Nasal cavity respiratory epithelium epithelial cell of viscerocranial mucosa (primary cell): ENCODE data around the gene KCNH4. TPM values are rescaled to one million over a fixed set of nuclear protein-coding genes. Genes with fewer than 3 reads are reported as not detected.

ENCODE experiments used
- total RNA-seq: library from RNA; depleted of rRNA; stranded (reverse); fragments of >200 nt; gene quantifications from 2 replicates; pipeline ENCODE4 v1.2.3, GENCODE V29; 2014

Gene KCNH4
- total RNA-seq = not detected in 2 replicates

DNA sequence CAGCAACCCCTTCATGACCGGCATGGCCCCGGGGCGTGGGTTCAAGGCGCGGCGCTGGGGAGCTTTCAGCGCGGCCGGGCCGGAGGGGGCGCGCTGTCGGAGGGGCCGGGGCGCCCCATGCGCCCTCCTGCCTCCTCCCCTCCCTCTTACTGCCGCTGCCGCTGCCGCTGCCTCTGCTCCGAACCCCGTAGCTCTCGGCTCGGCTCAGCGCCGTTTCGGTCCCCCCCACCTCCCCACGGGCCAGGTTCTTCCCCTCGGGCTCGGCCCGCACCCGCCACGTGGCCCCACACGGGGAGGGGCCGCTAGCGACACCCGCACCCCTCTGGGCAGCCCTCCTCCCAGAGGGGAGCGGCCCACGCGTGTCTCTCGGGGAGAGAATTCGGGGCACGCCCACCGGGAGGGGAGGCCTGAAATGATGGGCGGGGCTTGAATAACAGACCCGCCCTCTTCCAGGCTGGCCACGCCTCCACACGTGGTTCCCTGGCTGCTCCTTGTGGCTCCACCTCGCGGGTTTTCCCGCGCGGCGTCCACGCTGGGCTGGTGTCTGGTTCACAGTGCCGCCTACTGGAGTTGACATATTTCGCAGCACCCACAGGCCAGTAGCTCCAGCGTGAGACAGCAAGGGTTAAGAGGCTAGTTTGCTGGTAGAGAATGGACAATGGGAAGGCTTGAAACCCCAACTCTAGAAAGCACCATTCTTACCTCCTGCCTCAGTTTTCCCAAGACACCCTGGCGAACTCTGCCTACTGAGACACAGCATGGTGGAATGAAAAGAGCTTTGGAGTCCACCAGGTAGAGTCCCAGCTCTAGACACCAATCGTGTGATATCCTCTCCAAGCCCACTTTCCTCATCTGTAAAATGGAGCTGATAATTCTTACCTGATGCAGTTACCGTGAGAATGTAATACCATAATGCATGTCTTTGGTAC, at the start of gene KCNH4:
TSS of gene KCNH4 (minus strand) at position 221 of the 929 bp plus-strand sequence. CDS start at position 24, 197 bp downstream.

DNA sequence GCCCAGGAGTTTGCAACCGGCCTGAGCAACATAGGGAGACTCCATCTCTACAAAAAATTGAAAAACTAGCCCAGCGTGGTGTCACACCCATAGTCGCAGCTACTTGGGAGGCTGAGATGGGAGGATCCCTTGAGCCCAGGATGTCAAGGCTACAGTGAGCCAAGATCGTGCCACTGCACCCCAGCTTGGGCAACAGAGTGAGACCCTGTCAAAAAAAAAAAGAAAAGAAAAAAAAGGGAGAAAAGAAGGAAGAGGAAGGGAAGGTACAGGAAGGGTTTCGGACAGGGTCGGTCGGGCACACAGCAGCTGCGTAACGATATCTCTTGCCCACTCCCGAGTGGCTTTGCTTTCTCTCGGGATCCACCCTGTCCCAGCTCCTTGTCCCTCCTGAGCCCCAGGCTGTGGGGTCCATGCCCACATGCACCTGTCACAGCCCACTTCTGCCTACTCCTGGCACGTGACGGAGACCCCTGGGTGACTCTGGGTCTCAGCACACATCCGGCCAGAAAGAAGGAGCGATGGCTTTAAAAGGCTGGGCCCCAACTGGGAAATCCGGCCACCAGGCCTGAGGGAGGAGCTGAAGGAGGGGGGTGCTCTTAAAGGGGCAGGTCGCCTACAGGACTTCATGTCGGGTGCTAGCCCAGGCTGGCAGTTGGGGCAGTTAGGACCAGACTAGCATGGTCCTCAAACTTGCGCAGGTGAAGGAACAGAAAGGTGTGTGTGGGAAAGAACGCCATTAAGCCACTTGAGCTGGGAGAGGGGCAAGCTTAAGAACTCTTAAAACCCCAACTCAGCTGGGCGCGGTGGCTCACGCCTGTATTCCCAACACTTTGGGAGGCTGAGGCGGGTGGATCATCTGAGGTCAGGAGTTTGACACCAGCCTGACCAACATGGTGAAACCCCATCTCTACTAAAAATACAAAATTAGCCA, 13.3 kb upstream of the KCNH4 start, which contains the start of gene GHDC:
TSS of gene GHDC (minus strand) at position 526 of the 931 bp plus-strand sequence. CDS start 913 bp downstream, outside the sequence.

DNA sequence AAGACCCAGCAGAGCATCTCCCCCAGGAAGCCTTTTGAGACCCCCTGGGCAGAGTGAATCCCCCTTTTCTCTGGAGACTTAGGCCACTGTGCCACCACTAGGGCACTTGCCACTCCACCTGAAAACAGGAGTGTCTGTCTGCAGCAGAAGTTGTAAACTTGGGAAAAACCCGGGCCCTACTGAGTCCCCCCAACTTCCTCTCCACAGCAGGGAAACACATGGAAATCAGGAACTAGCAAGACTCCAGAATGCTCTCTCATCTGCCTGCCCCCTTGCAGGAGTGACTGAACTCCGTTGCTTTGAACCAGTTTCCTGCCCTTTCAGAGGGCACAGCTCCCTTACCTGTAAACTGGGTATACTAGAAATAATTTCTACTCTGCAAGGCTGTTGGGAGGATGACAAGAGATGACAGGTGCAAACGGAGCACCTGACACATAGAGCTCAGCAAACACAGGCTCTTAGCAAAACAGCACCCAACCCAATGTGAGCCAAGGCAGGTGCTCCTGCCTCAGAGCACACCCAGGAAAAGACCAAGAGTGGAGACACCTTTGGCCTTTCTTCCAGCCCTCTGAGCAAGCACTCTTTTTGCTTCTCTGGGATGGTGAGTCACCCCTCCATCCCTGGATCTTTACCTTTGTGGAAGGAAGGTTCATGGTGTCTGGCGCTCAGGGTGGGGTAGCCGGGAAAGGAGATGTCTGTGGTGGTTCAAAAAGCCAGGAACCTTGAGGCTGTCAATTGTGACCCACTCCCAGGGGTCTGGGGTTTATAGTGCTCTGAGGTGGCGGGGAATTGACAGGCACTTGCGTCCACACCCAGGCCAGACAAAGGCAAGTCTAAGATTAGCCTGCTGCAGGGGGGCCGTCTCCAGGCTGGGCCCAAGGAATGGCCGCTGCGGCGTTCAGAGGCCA, 4.0 kb upstream of the KCNH4 start, which contains the start of gene HCRT:
TSS of gene HCRT (minus strand) at position 740 of the 908 bp plus-strand sequence. CDS start at position 653, 87 bp downstream.

DNA sequence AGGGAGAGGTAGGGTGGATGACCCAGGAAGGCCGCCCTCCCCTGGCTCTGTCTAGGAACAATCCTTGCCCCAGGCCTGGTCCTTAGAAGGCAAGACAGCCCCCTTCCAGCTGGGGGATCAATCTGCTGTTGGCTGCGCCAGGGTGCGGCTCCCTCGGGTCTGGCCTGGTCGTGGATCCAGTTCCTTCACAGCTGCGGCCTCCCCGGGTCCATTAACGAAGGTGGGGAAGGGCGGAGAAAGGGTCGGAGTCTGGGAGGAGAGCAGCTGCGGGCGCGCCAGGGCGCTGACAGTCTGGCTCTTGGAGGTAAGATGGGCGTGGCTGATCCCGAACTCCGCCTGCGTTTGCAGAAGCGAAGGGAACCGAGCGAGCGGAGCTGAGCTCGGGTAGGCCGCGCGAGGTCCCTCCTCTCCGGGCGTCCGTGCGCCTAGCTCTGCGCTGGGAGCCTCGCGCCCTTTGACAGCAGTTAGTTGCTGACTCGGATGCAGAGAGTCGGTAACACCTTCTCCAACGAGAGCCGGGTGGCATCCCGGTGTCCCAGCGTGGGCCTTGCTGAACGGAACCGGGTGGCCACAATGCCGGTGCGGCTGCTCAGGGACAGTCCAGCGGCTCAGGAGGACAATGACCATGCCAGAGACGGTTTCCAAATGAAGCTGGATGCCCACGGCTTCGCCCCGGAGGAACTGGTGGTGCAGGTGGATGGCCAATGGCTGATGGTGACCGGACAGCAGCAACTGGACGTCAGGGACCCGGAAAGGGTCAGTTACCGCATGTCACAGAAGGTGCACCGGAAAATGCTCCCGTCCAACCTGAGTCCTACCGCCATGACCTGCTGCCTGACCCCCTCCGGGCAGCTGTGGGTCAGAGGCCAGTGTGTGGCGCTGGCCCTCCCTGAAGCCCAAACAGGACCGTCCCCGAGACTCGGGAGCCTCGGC, 58.3 kb downstream of the KCNH4 start, which contains the start of gene HSPB9:
TSS of gene HSPB9 (plus strand) at position 434 of the 933 bp plus-strand sequence. CDS start at position 481, 47 bp downstream.

DNA sequence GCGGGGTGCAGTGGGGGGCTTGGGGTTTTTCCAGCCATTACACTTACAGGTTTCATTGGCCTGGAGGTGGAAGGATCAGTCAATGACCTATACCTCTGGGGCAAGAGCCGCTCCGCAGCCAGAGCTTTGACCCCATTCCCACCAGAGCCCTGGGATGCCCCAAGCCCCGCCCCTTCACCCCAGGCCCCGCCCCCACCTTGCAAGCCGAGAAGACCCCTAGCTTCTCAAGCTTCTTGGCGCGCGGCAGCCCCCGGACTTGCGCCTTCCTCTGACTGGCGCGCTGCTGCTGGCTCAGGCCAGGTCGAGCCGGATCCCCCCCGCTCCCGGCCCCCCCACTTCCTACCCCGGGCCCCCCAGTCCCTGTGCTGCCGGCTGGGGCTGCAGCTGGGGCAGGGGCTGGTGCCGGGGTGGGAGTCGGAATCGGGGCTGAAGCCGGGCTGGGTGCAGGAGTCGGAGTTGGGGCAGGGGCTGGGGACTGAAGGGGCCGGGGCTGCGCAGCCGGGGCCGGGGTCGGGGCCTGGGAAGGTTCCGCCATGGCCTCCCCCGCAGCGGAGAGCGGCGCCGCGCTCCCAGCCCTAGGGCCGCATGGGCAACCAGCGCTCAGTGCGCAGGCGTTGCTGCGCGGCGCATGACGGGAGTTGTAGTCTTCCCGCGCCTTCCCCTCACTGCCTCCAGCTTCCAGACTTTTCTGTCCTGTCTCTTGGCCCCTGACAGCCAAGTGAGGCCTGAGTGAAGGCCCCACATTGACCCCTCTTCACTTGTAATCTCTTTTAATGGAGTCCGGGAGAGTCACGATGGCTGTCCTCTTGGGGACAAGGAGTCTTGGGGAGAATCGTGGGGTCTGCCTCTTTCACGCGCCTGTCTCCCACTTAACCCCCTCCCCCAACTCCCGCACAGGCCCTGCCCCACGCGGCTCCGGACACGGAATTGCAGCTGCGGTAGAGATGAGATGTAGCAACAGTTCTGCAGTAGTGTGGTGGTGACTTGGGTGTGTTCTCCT, 59.9 kb downstream of the KCNH4 start, which contains the start of gene KAT2A:
TSS of gene KAT2A (minus strand) at position 598 of the 1,000 bp plus-strand sequence. CDS start at position 535, 63 bp downstream.

DNA sequence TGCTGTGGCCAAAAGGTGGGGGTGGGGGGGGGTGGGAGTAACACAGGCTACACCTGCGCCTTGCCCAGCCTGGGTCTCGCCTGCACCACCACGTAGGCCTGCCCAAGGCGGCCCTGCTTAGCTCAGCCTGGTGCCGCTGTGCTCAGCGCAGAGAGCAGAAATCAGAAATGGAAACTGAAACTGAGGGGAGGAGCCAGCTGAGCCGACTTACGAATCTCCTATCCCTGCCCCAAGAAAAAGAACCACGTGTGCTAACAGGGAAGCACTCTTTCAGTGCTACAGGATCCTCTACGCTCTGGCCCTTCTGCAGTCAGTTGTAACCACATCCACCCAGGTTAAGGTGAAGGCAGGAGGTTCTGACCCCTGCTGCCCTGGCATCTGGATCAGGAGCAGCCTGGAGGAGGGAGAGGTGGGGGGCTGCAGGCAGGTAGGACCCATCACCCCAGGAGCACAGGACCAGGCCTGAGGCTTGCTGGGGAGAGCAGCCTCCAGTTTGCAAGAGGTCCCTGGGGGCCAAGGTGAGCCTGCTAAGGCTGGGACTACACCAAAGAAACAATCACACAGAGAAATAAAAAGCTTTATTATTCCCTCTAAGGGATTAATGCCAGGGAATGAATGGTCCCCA, 68.3 kb downstream of the KCNH4 start, which contains the start of gene DHX58:
TSS of gene DHX58 (minus strand) at position 163 of the 625 bp plus-strand sequence. CDS start 822 bp downstream, outside the sequence.

Other genes starting within 250 kb of the KCNH4 start
- 27.3 and 39.7 TPM in 2 replicates for gene CNP, start 214.3 kb downstream of the KCNH4 start, total RNA-seq
- gene DNAJC7, start 163.7 kb downstream of the KCNH4 start, total RNA-seq = 51.3 and 72.0 TPM in 2 replicates
- 27.7 and 39.2 TPM in 2 replicates for gene NKIRAS2, start 161.1 kb downstream of the KCNH4 start, total RNA-seq
- gene C17orf113, start 130.5 kb downstream of the KCNH4 start, total RNA-seq = 0.64 and 0.68 TPM in 2 replicates
- gene ZNF385C, start 82.7 kb downstream of the KCNH4 start, total RNA-seq = 0.34 and 0.43 TPM in 2 replicates
- gene DHX58, start 68.4 kb downstream of the KCNH4 start, total RNA-seq = 7.2 and 10.9 TPM in 2 replicates
- gene KAT2A, start 59.8 kb downstream of the KCNH4 start, total RNA-seq = 7.9 and 23.3 TPM in 2 replicates
- gene HSPB9, start 58.3 kb downstream of the KCNH4 start, total RNA-seq = not detected in 2 replicates
- gene RAB5C, start 26.2 kb downstream of the KCNH4 start, total RNA-seq = 70.7 and 97.2 TPM in 2 replicates
- not detected in 2 replicates for gene HCRT, start 4.3 kb upstream of the KCNH4 start, total RNA-seq
- 3.8 and 11.4 TPM in 2 replicates for gene GHDC, start 13.4 kb upstream of the KCNH4 start, total RNA-seq
- gene STAT5B, start 95.2 kb upstream of the KCNH4 start, total RNA-seq = 14.0 and 18.5 TPM in 2 replicates
- 0.68 and 3.7 TPM in 2 replicates for gene STAT5A, start 107.4 kb upstream of the KCNH4 start, total RNA-seq
- 59.5 and 169 TPM in 2 replicates for gene STAT3, start 207.3 kb upstream of the KCNH4 start, total RNA-seq
- gene CAVIN1, start 242.1 kb upstream of the KCNH4 start, total RNA-seq = 97.4 and 146 TPM in 2 replicates